RWPE1 (cell line): ENCODE results near the gene FAM187B.
"Not testable (repeated sequence)": the region's sequence is repeated elsewhere in the genome, so short reads cannot be mapped to it uniquely, and the experiment has no call there.

Experiments used
- CTCF ChIA-PET: fragments of 350-600 bp; sonication (Branson Sonifier 250); formaldehyde crosslinking; extraction: SDS; loops from one replicate; lab custom pipeline; 2021; lab: Yijun Ruan, JAX
- POLR2A ChIA-PET: fragments of 400-600 bp; formaldehyde crosslinking; extraction: SDS; loops from one replicate; lab custom pipeline; 2020; ENCODE audit warnings: antibody characterized with exemption; ENCODE audit not compliant: low non-redundant PET; lab: Yijun Ruan, JAX
- DNase-seq: peaks from one replicate; pipeline ENCODE4 v3.0.0; 2012; ENCODE audit warnings: low spot score
- H3K27ac ChIP-seq: fragments of 450-650 bp; 2 replicates; pipeline ENCODE4 v1.5.1; 2017
- TF ChIP-seq, protein P1 (sequence below): fragments of 450-650 bp; conservative IDR thresholded peaks from 2 replicates; pipeline ENCODE4 v1.5.1; 2017; ENCODE audit warnings: low read depth, mild to moderate bottlenecking

FAM187B gene

DNA sequence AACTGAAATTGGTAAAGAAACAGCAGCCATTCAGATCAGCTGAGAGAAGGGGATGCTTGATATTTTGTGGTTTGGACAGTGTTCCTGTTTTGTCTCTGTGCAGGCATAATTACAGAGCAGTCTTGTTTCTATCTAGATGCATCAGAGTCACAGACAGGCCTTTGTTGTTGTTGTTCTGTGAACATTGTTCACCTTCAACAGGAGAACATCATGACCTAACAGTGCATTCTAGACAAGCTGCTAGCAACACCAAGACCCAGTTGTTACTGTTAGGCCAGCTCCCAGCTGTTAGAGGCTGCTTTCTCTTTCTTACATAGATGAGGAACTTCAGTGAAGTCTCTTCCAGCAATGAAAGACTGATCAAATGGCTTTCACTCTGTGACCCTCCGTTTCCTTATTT, 11.8 kb upstream of the FAM187B start:
- TF ChIP-seq, protein P1, sequence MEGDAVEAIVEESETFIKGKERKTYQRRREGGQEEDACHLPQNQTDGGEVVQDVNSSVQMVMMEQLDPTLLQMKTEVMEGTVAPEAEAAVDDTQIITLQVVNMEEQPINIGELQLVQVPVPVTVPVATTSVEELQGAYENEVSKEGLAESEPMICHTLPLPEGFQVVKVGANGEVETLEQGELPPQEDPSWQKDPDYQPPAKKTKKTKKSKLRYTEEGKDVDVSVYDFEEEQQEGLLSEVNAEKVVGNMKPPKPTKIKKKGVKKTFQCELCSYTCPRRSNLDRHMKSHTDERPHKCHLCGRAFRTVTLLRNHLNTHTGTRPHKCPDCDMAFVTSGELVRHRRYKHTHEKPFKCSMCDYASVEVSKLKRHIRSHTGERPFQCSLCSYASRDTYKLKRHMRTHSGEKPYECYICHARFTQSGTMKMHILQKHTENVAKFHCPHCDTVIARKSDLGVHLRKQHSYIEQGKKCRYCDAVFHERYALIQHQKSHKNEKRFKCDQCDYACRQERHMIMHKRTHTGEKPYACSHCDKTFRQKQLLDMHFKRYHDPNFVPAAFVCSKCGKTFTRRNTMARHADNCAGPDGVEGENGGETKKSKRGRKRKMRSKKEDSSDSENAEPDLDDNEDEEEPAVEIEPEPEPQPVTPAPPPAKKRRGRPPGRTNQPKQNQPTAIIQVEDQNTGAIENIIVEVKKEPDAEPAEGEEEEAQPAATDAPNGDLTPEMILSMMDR = no peak
- ChIA-PET CTCF (interaction anchor here (1.0 kb wide), 1 partner anchor 87 kb away, joined by 3 read pairs; no protein-coding TSS in a partner anchor), POLR2A (interaction anchor here (0.6 kb wide), 1 partner anchor 809 kb away, joined by 10 read pairs; no protein-coding TSS in a partner anchor)
- no peak for DNase-seq
- H3K27ac ChIP-seq = no peak overlapping the region

DNA sequence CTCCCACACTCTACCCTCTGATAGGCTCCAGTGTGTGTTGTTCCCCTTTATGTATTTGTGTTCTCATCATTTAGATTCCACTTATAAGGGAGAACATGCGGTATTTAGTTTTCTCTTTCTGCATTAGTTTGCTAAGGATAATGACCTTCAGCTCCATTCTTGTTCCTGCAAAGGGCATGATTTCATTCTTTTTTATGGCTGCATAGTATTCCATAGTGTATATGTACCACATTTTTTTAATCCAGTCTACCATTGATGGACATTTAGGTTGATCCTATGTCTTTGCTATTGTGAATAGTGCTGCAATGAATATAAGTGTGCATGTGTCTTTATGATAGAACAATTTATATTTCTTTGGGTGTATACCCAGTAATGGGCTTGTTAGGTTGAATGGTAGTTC, 11.1 kb upstream of the FAM187B start:
- DNase-seq, H3K27ac ChIP-seq, POLR2A ChIA-PET: not testable (repeated sequence)
- CTCF ChIA-PET = interaction anchor here (1.0 kb wide), 1 partner anchor 86 kb away, joined by 3 read pairs; no protein-coding TSS in a partner anchor

DNA sequence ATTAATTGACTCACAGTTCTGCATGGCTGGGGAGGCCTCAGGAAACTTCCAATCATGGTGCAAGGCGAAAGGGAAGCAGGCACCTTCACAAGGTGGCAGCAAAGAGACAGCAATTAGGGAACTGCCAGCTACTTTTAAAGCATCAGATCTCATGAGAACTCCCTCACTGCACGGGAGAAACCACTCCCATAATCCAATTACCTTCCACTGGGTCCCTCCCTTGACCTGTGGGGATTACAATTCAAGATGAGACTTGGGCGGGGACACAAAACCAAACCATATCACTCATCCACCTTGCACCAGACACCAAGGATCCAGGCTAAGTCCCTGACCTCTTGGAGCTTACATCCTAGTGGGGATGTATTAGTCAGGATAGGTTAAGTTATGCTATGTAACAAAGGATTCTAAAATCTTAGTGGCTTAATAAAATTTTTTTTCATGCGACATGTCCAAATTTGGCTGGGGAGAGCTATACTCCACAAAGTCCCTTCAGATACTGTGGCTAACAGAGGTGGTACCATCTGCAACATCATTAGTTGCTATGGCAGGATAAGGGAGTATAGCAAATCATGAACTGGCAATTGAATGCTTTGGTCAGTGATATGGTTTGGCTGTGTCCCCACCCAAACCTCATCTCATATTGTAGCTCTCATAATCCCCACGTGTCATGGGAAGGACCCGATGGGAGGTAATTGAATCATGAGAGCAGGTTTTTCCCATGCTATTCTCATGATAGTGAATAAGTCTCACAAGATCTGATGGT, 8.3 kb upstream of the FAM187B start:
- TF ChIP-seq, protein P1 = no peak
- ChIA-PET CTCF (no interaction called here), POLR2A (no interaction called here)
- DNase-seq = no peak
- H3K27ac ChIP-seq = no peak overlapping the region

DNA sequence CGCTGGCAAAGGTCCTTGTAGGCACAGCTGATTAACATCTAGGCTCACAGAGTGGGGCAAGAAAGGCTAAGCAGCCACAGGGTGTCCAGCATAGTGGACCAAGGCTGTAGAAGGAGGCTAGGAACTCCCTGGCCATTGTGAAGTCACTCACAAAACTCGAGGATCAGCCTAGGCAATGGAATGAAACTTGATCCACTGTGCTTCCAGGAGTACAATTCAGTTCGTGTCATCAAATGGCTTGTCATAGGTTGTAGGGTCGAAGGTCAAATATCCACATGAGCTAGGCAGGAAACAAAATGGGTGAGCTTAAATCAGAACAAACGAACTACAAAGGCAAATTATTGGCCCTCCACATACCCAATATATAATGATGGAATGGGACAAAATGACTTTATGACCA, 4.4 kb upstream of the FAM187B start:
- DNase-seq = no peak
- CTCF ChIA-PET = no interaction called here
- H3K27ac ChIP-seq = no peak overlapping the region
- TF ChIP-seq, protein P1 = no peak
- POLR2A ChIA-PET = no interaction called here

DNA sequence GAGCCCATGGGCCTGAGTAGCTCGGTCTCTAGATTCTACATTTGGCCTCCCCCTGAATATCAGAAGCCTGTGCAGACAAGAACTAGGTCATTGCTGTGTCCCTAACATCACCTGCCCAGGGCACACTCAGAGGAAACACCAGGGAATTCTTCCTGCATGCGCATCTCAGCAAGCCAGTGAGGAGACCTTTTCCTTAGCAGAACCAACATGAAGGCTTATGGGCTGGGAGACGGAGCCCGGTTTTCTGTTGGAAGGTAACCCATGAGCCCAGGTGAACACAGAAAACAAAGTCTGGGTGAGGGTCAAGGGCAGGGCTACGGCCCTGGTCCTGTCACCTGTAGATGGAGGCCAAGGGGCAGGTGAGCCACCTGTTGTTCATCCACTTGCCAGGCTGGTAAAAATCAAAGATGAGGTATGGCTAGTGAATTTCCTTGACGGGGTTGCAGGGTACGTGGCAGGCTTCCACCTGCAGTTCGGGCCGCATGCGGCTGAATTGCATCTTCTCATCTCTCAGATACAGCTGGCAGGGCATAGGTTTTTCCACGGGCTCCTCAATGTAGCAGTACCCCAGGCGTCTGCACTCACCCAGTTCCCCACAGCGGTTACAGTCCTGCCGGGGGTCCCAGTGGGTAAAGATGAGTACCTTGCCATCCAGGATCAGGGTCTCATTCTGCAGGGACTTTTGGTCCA, 3.6 kb upstream of the FAM187B start:
- ChIA-PET POLR2A (no interaction called here), CTCF (no interaction called here)
- no peak for DNase-seq
- no peak overlapping the region for H3K27ac ChIP-seq
- TF ChIP-seq, protein P1 = no peak

DNA sequence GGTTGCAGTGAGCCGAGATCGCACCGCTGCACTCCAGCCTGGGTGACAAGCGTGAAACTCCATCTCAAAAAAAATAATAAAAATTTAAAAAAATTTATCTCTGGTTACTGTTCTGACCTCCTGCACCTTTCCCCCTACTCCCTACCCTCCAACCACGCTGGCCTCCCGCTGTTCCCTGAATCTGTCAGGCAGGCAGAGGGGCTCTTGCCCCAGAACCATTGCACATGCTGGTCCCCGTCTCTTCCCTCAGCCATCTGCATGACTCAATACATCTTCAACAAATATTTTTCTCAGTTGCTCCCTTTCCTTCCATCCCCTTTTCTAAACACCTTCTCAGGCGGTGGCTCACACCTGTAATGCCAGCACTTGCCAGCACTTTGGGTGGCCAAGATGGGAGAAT, 1.1 kb upstream of the FAM187B start:
- no peak for DNase-seq
- ChIA-PET POLR2A (interaction anchor here (0.5 kb wide), 1 partner anchor 21 kb away, joined by 4 read pairs; no protein-coding TSS in a partner anchor), CTCF (interaction anchor here (0.6 kb wide), 1 partner anchor 15 kb away, joined by 3 read pairs; no protein-coding TSS in a partner anchor)
- no peak overlapping the region for H3K27ac ChIP-seq
- TF ChIP-seq, protein P1 = no peak
